ENCODE results near the gene PES1.
"Not testable (repeated sequence)": the region's sequence is repeated elsewhere in the genome, so short reads cannot be mapped to it uniquely, and the experiment has no call there.

PES1 gene

GRCh38 chr22:30578481-30578880, 13.2 kb downstream of the PES1 start:
- in situ Hi-C loops (cut with MboI; ENCODE audit: low sequenced_read_pairs), result no loop called here

- in situ Hi-C loops (cut with MboI; ENCODE audit: low sequenced_read_pairs), result no loop called here
These were observed 15.9 kb downstream of the PES1 start for GRCh38 chr22:30575859-30576258.

- in situ Hi-C loops (cut with MboI; ENCODE audit: low sequenced_read_pairs), result no loop called here
These were observed 16.6 kb downstream of the PES1 start for GRCh38 chr22:30574997-30575671.

GRCh38 chr22:30574095-30574981, 17.4 kb downstream of the PES1 start, which contains the start of gene GAL3ST1:
GAL3ST1 (minus strand) TSS chr22:30574665; CDS start chr22:30557392, 17,273 bp downstream.
- in situ Hi-C loops (cut with MboI; ENCODE audit: low sequenced_read_pairs), result no loop called here

- in situ Hi-C loops (cut with MboI; ENCODE audit: low sequenced_read_pairs), result no loop called here
These were observed 18.1 kb downstream of the PES1 start for GRCh38 chr22:30573594-30574094.

- in situ Hi-C loops (cut with MboI; ENCODE audit: low sequenced_read_pairs), result no loop called here
These were observed 18.7 kb downstream of the PES1 start for GRCh38 chr22:30572840-30573593.

- in situ Hi-C loops (cut with MboI; ENCODE audit: low sequenced_read_pairs), result no loop called here
These were observed 19.5 kb downstream of the PES1 start for GRCh38 chr22:30572210-30572609.

GRCh38 chr22:30569674-30570202, 22.0 kb downstream of the PES1 start:
- in situ Hi-C loops (cut with MboI; ENCODE audit: low sequenced_read_pairs), result no loop called here

- in situ Hi-C loops (cut with MboI; ENCODE audit: low sequenced_read_pairs), result no loop called here
These were observed 23.4 kb downstream of the PES1 start for GRCh38 chr22:30568137-30568805.

- in situ Hi-C loops (cut with MboI; ENCODE audit: low sequenced_read_pairs), result not testable (repeated sequence)
These were observed 24.4 kb downstream of the PES1 start for GRCh38 chr22:30567277-30567676.

GRCh38 chr22:30566125-30566524, 25.6 kb downstream of the PES1 start:
- in situ Hi-C loops (cut with MboI; ENCODE audit: low sequenced_read_pairs), result no loop called here

- in situ Hi-C loops (cut with MboI; ENCODE audit: low sequenced_read_pairs), result no loop called here
These were observed 26.4 kb downstream of the PES1 start for GRCh38 chr22:30565341-30565740.

- in situ Hi-C loops (cut with MboI; ENCODE audit: low sequenced_read_pairs), result no loop called here
These were observed 27.0 kb downstream of the PES1 start for GRCh38 chr22:30564761-30565119.

- in situ Hi-C loops (cut with MboI; ENCODE audit: low sequenced_read_pairs), result no loop called here
These were observed 27.5 kb downstream of the PES1 start for GRCh38 chr22:30564045-30564760.

GRCh38 chr22:30562366-30562765, 29.3 kb downstream of the PES1 start:
- in situ Hi-C loops (cut with MboI; ENCODE audit: low sequenced_read_pairs), result no loop called here

GRCh38 chr22:30561402-30562189, 30.1 kb downstream of the PES1 start:
- in situ Hi-C loops (cut with MboI; ENCODE audit: low sequenced_read_pairs), result no loop called here

GRCh38 chr22:30560643-30561202, 31.0 kb downstream of the PES1 start:
- in situ Hi-C loops (cut with MboI; ENCODE audit: low sequenced_read_pairs), result not testable (repeated sequence)

GRCh38 chr22:30559889-30560288, 31.8 kb downstream of the PES1 start:
- in situ Hi-C loops (cut with MboI; ENCODE audit: low sequenced_read_pairs), result no loop called here

- in situ Hi-C loops (cut with MboI; ENCODE audit: low sequenced_read_pairs), result no loop called here
These were observed 34.5 kb downstream of the PES1 start for GRCh38 chr22:30557243-30557642.
